Gastrocnemius medialis (tissue), 4 donors: ENCODE measurements around the gene KISS1R. TPM values are rescaled to one million over a fixed set of nuclear protein-coding genes. Genes with fewer than 3 reads are reported as not detected.

Experiments used
- ATAC-seq, 2 donors: fragments of 150-250 bp; one replicate each; pipeline ENCODE4 v1.9.1; 2016
- DNase-seq, 2 donors: peaks; one replicate each; pipeline ENCODE4 v3.0.0-alpha.2; 2019
- H3K27ac ChIP-seq, 4 donors: fragments of 200-600 bp; sonication (generic); 1 replicate in 1 of 4; 2 replicates in 3 of 4; pipeline ENCODE4 v1.5.1; 2016 to 2018; ENCODE audit warnings: mild to moderate bottlenecking in 2 of 4, moderate library complexity in 1 of 4
- H3K27me3 ChIP-seq, 3 donors: fragments of 200-600 bp; sonication (generic) in 2 of 3; 1 replicate in 1 of 3; 2 replicates in 2 of 3; pipeline versions ENCODE4 v1.5.1 to v1.6.0; 2016 to 2019; ENCODE audit warnings: mild to moderate bottlenecking in 1 of 3, moderate library complexity in 1 of 3
- H3K36me3 ChIP-seq, 2 donors: fragments of 200-600 bp; sonication (generic) in 1 of 2; one replicate each; pipeline ENCODE4 v1.5.1; 2017 to 2018
- H3K4me1 ChIP-seq, 2 donors: fragments of 200-600 bp; sonication (generic) in 1 of 2; one replicate each; pipeline ENCODE4 v1.5.1; 2016 to 2017; ENCODE audit warnings: mild to moderate bottlenecking in 2 of 2
- H3K4me3 ChIP-seq, 4 donors: fragments of 200-600 bp; sonication (generic) in 3 of 4; 1 replicate in 1 of 4; 2 replicates in 3 of 4; pipeline ENCODE4 v1.5.1; 2016 to 2019; ENCODE audit warnings: mild to moderate bottlenecking in 2 of 4
- H3K9me3 ChIP-seq, 3 donors: fragments of 200-600 bp; sonication (generic) in 2 of 3; 1 replicate in 1 of 3; 2 replicates in 2 of 3; pipeline ENCODE4 v1.5.1; 2016 to 2019
- CTCF ChIP-seq, 5 experiments: fragments of 450-650 bp in 3 of 5; fragments of 200-600 bp in 2 of 5; sonication (generic) in 2 of 5; IDR thresholded peaks in 4 of 5; conservative IDR thresholded peaks in 1 of 5; 1 replicate in 4 of 5; 2 replicates in 1 of 5; pipeline ENCODE4 v1.5.1; 2016 to 2019; ENCODE audit warnings: antibody characterized with exemption in 5 of 5, mild to moderate bottlenecking in 3 of 5, moderate library complexity in 3 of 5
- POLR2A ChIP-seq, 2 donors: fragments of 450-650 bp; IDR thresholded peaks; one replicate each; pipeline ENCODE4 v1.6.1; 2017; ENCODE audit warnings: antibody characterized with exemption in 2 of 2, mild to moderate bottlenecking in 2 of 2, moderate library complexity in 2 of 2
- in situ Hi-C, 4 donors: fragments of 200-750 bp; cut with MboI; loops; one replicate each; pipeline versions ENCODE4 v1.15.0 to v1.8.0; 2017; ENCODE audit warnings: low sequenced_read_pairs in 4 of 4
- intact Hi-C: fragments of 100-400 bp; cut with DNase I; formaldehyde crosslinking; loops from one replicate; pipeline ENCODE4 v1.15.1; 2023; ENCODE audit warnings: low total_unique reads
- total RNA-seq, 4 donors: library from RNA; depleted of rRNA; stranded (reverse); fragments of >200 nt; gene quantifications; one replicate each; pipeline versions ENCODE4 v1.1.0 to v1.2.3, GENCODE V29; 2016

Gene KISS1R
- total RNA-seq, 4 donors from 2014 or later: not detected

- H3K4me1 ChIP-seq: peaks cover 5 to 12% of the 10 kb centered on the region in 2 donors
- no peaks in the 10 kb centered on the region for H3K9me3 ChIP-seq
- H3K36me3 ChIP-seq: no peaks in the 10 kb centered on the region
- in situ Hi-C loops (no loop called here), intact Hi-C loops (no loop called here)
- H3K27me3 ChIP-seq: no peaks in the 10 kb centered on the region
- no peak for TF ChIP-seq POLR2A (IDR thresholded peaks at IDR 0.05)
- TF ChIP-seq CTCF (IDR thresholded peaks at IDR 0.05 in 4 of 5, conservative IDR thresholded peaks at IDR 0.05 in 1 of 5): no peak
- DNase-seq: no peak
- no peak overlapping the region for H3K4me3 ChIP-seq
- H3K27ac ChIP-seq: peak overlapping the region in 1 of 4 donors; percentile 68
- no peak for ATAC-seq
Measured at GRCh38 chr19:939922-940321, 22.8 kb downstream of the KISS1R start.

- peak; percentile 30 to 48 for DNase-seq
- H3K27me3 ChIP-seq: no peaks in the 10 kb centered on the region
- peak; percentile 44 to 59 for ATAC-seq
- H3K27ac ChIP-seq: peak overlapping the region; percentile 56 to 72 (median 64)
- peaks cover 0 to 7% of the 10 kb centered on the region in 2 donors for H3K4me1 ChIP-seq
- no peak for TF ChIP-seq POLR2A (IDR thresholded peaks at IDR 0.05)
- TF ChIP-seq CTCF (IDR thresholded peaks at IDR 0.05 in 4 of 5, conservative IDR thresholded peaks at IDR 0.05 in 1 of 5): no peak
- H3K9me3 ChIP-seq: no peaks in the 10 kb centered on the region
- intact Hi-C loops (no loop called here), in situ Hi-C loops (no loop called here)
- H3K36me3 ChIP-seq: no peaks in the 10 kb centered on the region
- peak overlapping the region; percentile 34 to 50 (median 44) for H3K4me3 ChIP-seq
Measured at GRCh38 chr19:940591-941291, 23.6 kb downstream of the KISS1R start.

GRCh38 chr19:941292-942132, 24.4 kb downstream of the KISS1R start:
- peak overlapping the region; percentile 34 to 50 (median 44) for H3K4me3 ChIP-seq
- ATAC-seq (no peak), DNase-seq (no peak)
- no peaks in the 10 kb centered on the region for H3K36me3 ChIP-seq
- H3K27ac ChIP-seq: peak overlapping the region in 1 of 4 donors; percentile 68
- intact Hi-C loops (no loop called here), in situ Hi-C loops (no loop called here)
- H3K27me3 ChIP-seq: no peaks in the 10 kb centered on the region
- TF ChIP-seq CTCF (IDR thresholded peaks at IDR 0.05 in 4 of 5, conservative IDR thresholded peaks at IDR 0.05 in 1 of 5): no peak
- no peak for TF ChIP-seq POLR2A (IDR thresholded peaks at IDR 0.05)
- H3K4me1 ChIP-seq: peaks cover 0 to 7% of the 10 kb centered on the region in 2 donors
- no peaks in the 10 kb centered on the region for H3K9me3 ChIP-seq

- H3K4me3 ChIP-seq: no peak overlapping the region
- DNase-seq: no peak
- peaks cover 0 to 7% of the 10 kb centered on the region in 2 donors for H3K4me1 ChIP-seq
- no peak for ATAC-seq
- no peaks in the 10 kb centered on the region for H3K36me3 ChIP-seq
- H3K9me3 ChIP-seq: no peaks in the 10 kb centered on the region
- intact Hi-C loops (no loop called here), in situ Hi-C loops (no loop called here)
- H3K27me3 ChIP-seq: no peaks in the 10 kb centered on the region
- H3K27ac ChIP-seq: no peak overlapping the region
- TF ChIP-seq POLR2A (IDR thresholded peaks at IDR 0.05) (no peak), CTCF (IDR thresholded peaks at IDR 0.05 in 4 of 5, conservative IDR thresholded peaks at IDR 0.05 in 1 of 5) (no peak)
Measured at GRCh38 chr19:942133-942645, 25.1 kb downstream of the KISS1R start.
